SH-SY5Y (cell line): ENCODE data around the gene MUSTN1.

Source experiments
- GATA2 ChIP-seq: IDR thresholded peaks from 2 replicates; pipeline ENCODE4 v1.6.1; 2011; ENCODE audit warnings: mild to moderate bottlenecking, low read depth, low read length
- GATA3 ChIP-seq: IDR thresholded peaks from 2 replicates; pipeline ENCODE4 v1.6.1; 2011; ENCODE audit warnings: low read depth, mild to moderate bottlenecking, low read length, moderate library complexity

DNA sequence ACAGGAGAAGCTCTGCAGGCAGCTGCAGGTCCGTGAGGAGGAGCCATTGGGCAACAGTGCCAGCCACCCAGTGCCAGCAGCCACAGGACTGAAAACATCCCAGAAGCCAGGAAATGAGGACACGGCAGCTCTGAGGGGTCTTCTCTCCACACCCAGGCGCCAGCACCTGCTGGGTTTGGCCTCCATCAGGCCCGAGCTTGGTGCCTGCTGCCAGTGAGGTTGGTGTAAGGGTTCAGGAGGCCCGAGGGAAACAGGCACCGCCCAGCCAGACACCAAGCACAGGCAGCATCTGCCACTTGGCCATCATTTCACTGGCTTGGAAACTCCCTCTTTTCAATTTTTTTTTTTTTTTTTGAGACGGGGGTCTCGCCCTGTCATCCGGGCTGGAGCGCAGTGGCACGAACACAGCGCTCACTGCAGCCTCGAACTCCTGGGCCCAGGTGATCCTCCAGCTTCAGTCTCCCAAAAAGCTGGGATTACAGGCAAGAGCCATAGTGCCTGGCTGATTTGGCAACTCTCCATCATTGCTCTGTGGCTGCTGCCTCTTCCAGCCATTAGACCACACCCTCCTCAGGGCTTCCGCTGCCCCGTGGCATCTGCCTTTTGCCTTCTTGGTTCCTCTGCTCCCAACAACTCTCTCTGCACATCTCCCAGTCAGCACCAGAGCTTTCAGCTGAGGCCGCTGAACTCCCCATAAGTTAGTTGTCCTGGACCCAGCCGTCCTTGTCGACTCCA is 41.7 kb downstream of the MUSTN1 start:
- no peak for TF ChIP-seq GATA2
- TF ChIP-seq GATA3 = no peak
